ENCODE data around the gene EMP3. TPM values are rescaled to one million over a fixed set of nuclear protein-coding genes. Genes with fewer than 3 reads are reported as not detected.

EMP3 gene
- total RNA-seq, 6 donors from 2014 or later = 38.8 to 173 (median 75.1) TPM

DNA sequence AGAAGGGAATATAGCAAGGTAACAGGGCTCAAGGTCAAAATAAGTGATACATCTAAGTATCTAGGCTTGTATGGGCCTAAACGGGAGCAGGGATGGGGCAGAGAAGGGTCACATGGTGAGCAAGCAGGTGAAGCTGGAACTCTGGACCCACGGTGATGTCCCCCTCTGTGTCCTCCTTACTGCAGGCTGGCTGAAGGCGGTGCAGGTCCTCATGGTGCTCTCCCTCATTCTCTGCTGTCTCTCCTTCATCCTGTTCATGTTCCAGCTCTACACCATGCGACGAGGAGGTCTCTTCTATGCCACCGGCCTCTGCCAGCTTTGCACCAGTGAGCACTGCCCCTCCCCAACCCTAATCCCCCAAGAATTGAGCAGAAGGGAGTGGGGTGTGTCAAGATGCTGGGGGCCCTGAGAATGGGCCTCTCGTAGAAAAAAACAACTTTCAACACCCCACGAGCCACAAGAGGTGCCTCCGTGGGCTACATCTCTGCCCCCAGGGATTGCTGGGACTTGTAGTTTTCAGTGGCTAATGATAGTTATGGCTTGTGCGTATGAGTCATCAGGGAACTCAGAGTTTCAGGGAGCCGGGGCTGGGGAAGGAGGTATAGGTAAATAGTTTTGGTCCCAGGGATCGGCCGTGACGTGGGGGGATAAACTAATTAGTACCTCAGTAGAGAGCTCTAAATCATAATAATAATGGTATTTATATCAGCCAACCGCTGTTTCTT is 4.0 kb downstream of the EMP3 start:
- DNase-seq (peak in 1 of 2 donors; percentile 35), ATAC-seq (ENCODE audit: low FRiP score in 2 of 2) (no peak)
- no peak for TF ChIP-seq POLR2AphosphoS5 (IDR thresholded peaks at IDR 0.05)
- TF ChIP-seq, protein P1, sequence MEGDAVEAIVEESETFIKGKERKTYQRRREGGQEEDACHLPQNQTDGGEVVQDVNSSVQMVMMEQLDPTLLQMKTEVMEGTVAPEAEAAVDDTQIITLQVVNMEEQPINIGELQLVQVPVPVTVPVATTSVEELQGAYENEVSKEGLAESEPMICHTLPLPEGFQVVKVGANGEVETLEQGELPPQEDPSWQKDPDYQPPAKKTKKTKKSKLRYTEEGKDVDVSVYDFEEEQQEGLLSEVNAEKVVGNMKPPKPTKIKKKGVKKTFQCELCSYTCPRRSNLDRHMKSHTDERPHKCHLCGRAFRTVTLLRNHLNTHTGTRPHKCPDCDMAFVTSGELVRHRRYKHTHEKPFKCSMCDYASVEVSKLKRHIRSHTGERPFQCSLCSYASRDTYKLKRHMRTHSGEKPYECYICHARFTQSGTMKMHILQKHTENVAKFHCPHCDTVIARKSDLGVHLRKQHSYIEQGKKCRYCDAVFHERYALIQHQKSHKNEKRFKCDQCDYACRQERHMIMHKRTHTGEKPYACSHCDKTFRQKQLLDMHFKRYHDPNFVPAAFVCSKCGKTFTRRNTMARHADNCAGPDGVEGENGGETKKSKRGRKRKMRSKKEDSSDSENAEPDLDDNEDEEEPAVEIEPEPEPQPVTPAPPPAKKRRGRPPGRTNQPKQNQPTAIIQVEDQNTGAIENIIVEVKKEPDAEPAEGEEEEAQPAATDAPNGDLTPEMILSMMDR (IDR thresholded peaks at IDR 0.05) = no peak
- no peak for TF ChIP-seq POLR2A (IDR thresholded peaks at IDR 0.05)
- TF ChIP-seq EP300 (IDR thresholded peaks at IDR 0.05) = no peak
- H3K9me3 ChIP-seq = no peaks in the 10 kb centered on the region
- no peaks in the 10 kb centered on the region for H3K27me3 ChIP-seq
- peak overlapping the region in 2 of 4 donors; percentile 57 to 61 for H3K4me3 ChIP-seq
- peaks cover 59 to 87% (median 75%) of the 10 kb centered on the region in 4 donors for H3K4me1 ChIP-seq
- peak overlapping the region; percentile 4 to 92 (median 85) for H3K27ac ChIP-seq
- peaks cover 0 to 27% (median 4%) of the 10 kb centered on the region in 4 donors for H3K36me3 ChIP-seq
- WGBS, 2 donors = 74 to 79% methylated on average over 14 to 15 of the region's 15 CpGs

DNA sequence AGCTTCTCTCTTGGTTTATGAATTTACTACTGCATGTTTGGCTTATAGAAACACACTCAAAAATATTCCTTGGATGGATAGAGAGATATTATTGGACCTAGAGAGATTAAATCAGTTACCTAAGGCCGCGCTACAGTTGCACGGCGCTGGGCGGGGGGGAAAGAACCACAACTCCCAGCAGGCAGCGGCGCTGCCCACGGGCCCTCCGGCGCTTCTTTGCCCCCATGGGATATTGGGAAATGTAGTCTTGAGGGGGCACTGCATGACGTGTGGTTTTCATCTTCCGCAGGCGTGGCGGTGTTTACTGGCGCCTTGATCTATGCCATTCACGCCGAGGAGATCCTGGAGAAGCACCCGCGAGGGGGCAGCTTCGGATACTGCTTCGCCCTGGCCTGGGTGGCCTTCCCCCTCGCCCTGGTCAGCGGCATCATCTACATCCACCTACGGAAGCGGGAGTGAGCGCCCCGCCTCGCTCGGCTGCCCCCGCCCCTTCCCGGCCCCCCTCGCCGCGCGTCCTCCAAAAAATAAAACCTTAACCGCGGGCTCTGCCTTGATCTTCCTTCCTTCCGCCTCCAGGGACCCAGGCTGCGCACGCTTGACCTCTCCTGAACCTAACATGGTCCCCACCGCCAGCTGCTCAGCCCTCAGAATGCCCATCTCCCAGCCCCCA is 4.8 kb downstream of the EMP3 start:
- Histone ChIP-seq H3K4me3 (peak overlapping the region in 3 of 4 donors; percentile 49 to 61 (median 57)), H3K4me1 (peaks cover 59 to 81% (median 67%) of the 10 kb centered on the region in 4 donors), H3K27me3 (no peaks in the 10 kb centered on the region), H3K9me3 (no peaks in the 10 kb centered on the region), H3K27ac (peak overlapping the region; percentile 80 to 92 (median 90)), H3K36me3 (peaks cover 0 to 27% (median 4%) of the 10 kb centered on the region in 4 donors)
- 21 to 28% methylated on average over 36 to 39 of the region's 41 CpGs for WGBS, 2 donors
- ATAC-seq (ENCODE audit: low FRiP score in 2 of 2) (peak in 1 of 2 donors; percentile 71), DNase-seq (peak; percentile 87 to 93)
- TF ChIP-seq EP300 (IDR thresholded peaks at IDR 0.05) (peak in 1 of 4 donors; percentile 27), POLR2AphosphoS5 (IDR thresholded peaks at IDR 0.05) (peak; percentile 53 to 70), POLR2A (IDR thresholded peaks at IDR 0.05) (peak in 1 of 4 donors; percentile 65)
- TF ChIP-seq, protein P1 (IDR thresholded peaks at IDR 0.05) = peak in 2 of 6 experiments; percentile 14 to 20

DNA sequence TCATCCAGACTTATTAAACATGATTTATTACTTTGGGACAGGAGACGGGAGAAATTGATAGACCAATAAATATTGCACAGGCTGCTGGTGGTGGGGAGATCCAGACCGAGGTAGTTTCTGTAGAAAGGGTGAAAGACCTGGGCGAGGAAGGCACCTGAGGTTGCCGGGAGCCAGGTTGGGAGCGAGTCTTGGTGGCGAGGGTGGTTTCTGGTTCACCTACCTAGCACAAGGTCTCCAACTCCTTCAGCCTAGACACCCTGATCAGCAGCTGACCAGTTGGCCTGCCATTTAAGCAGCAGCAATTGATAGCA is 7.0 kb downstream of the EMP3 start:
- H3K4me1 ChIP-seq = peaks cover 40 to 65% (median 49%) of the 10 kb centered on the region in 4 donors
- DNase-seq (no peak), ATAC-seq (ENCODE audit: low FRiP score in 2 of 2) (no peak)
- 44 to 53% methylated on average over 6 of the region's 6 CpGs for WGBS, 2 donors
- peak overlapping the region; percentile 84 to 95 (median 93) for H3K27ac ChIP-seq
- H3K4me3 ChIP-seq = peak overlapping the region in 3 of 4 donors; percentile 42 to 61 (median 54)
- H3K9me3 ChIP-seq = no peaks in the 10 kb centered on the region
- no peaks in the 10 kb centered on the region for H3K27me3 ChIP-seq
- H3K36me3 ChIP-seq = peaks cover 0 to 27% (median 4%) of the 10 kb centered on the region in 4 donors
- no peak for TF ChIP-seq EP300 (IDR thresholded peaks at IDR 0.05)
- TF ChIP-seq POLR2A (IDR thresholded peaks at IDR 0.05) = no peak
- TF ChIP-seq, protein P1 (IDR thresholded peaks at IDR 0.05) = no peak
- no peak for TF ChIP-seq POLR2AphosphoS5 (IDR thresholded peaks at IDR 0.05)

DNA sequence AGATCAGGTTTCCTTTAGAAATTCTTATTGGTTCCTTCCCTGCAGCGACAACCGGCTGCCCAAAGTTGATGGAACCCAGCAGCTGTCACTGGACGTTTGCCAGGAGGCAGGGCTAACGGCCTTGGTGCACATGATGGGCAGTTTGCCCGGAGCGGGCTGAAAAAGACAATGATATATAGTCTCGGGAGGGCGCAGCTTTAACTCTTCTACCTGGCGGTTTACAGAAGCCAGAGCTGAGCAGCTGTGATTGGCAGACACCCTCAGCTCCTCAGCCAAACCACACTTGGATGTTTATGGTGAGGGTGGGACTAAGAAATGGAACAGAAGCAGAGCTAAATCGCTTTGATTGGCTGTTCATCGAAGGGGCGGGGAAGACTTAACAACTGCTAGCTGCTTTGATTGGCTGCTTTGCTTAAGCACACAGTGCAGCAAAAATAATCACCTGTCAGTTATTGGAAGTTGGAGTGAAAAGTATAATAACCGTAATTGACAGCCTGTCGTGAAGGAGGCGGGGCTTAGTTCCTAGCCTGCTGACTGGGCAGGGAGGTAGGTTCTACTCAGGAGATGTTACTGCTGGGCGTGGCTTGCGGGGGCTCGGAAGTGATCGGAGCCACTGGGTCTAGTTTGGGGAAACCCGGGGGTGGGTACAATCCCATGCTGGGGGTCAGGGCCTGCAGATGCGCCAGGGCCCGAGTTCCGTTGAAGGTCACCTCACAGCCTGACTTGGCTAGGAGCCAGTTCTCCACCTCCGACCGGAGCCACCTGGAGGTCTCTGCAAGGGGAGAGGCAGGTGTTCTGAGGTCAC is 7.5 kb downstream of the EMP3 start:
- Histone ChIP-seq H3K4me3 (peak overlapping the region; percentile 33 to 61 (median 48)), H3K27me3 (no peaks in the 10 kb centered on the region), H3K4me1 (peaks cover 36 to 59% (median 45%) of the 10 kb centered on the region in 4 donors), H3K27ac (peak overlapping the region; percentile 84 to 95 (median 93)), H3K9me3 (no peaks in the 10 kb centered on the region), H3K36me3 (peaks cover 0 to 27% (median 4%) of the 10 kb centered on the region in 4 donors)
- ATAC-seq (ENCODE audit: low FRiP score in 2 of 2) (peak; percentile 89 to 94), DNase-seq (peak; percentile 80 to 97)
- TF ChIP-seq POLR2AphosphoS5 (IDR thresholded peaks at IDR 0.05) (peak; percentile 50 to 71), EP300 (IDR thresholded peaks at IDR 0.05) (no peak), POLR2A (IDR thresholded peaks at IDR 0.05) (peak in 3 of 4 donors; percentile 13 to 75 (median 45))
- TF ChIP-seq, protein P1 (IDR thresholded peaks at IDR 0.05) = no peak
- 2 to 3% methylated on average over 9 to 25 of the region's 25 CpGs for WGBS, 2 donors

All from upper lobe of left lung (tissue), 6 donors.